GM23248 (cell line): ENCODE data around the gene HDGFL3.

ENCODE experiments used
- EZH2 ChIP-seq: fragments of 200-600 bp; sonication (generic); IDR thresholded peaks from 2 replicates; pipeline ENCODE4 v1.6.1; 2018; ENCODE audit warnings: antibody characterized with exemption, mild to moderate bottlenecking; ENCODE audit not compliant: insufficient read depth, poor library complexity, severe bottlenecking
- EZH2phosphoT487 ChIP-seq: fragments of 200-600 bp; sonication (generic); IDR thresholded peaks from 2 replicates; pipeline ENCODE4 v1.6.1; 2018; ENCODE audit warnings: antibody characterized with exemption, moderate library complexity, mild to moderate bottlenecking, low read depth; ENCODE audit not compliant: insufficient read depth

DNA sequence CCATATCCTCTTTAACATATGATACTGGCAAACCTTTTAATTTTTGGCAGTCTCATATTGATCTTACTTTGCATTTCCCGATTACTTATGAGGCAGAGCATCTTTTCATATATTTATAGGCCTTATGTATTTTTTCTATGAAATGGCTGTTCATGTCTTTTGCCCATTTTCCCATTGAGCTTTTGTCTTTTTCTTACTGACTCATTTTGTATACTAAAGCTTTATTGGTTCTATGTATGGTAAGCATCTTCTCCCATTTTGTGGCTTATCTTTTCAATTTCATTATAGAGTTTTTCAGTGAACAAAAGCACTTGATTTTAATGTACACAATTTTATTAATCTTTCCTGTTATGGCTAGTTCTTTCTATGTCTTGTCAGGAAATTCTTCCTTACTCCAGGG lies 17.2 kb downstream of the HDGFL3 start:
- TF ChIP-seq EZH2phosphoT487: no peak
- TF ChIP-seq EZH2: no peak
